HG03039 (cell line): ENCODE results near the gene SOHLH2.

Experiments used
- ATAC-seq: cut with Tn5 transposase; IDR thresholded peaks from one replicate; pipeline ENCODE4 v1.9.1; 2021; ENCODE audit warnings: mild to moderate bottlenecking, moderate library complexity; ENCODE audit not compliant: unreplicated experiment

SOHLH2 gene

DNA sequence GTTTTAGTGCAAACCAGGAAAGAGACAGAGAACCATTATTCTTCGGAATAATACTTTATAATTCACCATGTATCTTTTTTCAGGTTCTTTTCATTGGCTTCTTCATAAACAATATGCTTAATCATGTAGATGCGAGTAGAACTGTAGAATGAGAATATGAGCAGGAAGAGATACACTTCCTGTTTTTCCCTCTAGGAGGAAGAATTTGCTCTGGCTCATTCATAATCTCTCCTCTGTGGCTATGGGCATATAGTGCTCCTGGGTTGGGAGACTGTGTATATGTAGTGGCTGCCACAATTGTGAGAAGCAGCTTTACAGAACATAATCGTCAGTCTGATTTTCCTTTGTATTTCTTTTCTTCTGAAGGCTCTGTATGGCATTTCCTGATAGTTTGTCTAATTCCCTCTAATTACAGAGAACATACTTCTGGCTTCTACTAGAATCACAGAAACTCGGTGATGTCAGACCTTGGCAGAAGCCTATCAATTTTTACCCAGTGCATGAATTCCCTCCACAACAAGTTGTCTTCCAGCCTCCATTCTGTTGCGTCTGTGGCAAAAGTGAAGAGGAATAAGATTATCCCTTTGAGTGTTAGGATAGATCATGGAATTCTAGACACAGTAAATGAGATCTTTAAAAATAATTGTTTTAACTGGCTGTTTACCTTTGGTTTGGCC, 80.3 kb downstream of the SOHLH2 start:
- ATAC-seq, result no peak

DNA sequence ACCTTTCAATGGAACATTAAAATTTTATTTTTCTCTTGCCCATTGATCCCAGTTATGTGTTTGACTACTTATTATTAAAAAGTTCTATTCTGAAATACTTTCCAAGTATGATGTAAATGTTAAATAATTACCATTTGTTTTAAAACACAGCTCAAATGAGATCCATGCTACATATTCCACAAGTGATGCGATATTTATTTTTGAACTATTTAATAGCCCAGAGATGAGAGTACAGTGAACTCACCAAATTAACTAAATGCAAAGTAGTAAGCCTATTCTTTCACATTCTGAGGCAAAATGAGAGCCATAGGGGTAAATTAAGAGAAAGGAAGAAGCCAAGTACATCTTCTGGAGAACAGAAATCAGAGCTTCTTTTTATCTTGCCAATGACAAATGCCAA, 82.0 kb downstream of the SOHLH2 start:
- ATAC-seq, result no peak

DNA sequence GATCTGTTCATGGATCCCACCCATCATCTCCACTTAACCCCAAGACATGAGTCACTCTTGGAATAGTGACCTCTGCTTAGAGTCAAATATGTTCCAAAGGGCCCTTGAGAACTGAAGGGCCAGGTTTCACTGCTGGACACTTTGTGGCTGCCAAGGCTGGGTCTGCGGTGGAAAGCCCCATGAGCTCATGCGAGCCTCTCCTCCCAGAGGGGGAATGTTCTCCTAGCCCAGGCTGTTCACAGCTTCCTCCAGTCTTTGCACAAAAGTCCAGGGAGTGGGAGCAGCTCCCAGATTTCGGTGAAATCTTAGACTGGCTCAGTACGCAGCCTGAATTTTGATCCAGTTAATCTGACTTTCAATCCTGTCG, 82.4 kb downstream of the SOHLH2 start:
- ATAC-seq, result no peak

DNA sequence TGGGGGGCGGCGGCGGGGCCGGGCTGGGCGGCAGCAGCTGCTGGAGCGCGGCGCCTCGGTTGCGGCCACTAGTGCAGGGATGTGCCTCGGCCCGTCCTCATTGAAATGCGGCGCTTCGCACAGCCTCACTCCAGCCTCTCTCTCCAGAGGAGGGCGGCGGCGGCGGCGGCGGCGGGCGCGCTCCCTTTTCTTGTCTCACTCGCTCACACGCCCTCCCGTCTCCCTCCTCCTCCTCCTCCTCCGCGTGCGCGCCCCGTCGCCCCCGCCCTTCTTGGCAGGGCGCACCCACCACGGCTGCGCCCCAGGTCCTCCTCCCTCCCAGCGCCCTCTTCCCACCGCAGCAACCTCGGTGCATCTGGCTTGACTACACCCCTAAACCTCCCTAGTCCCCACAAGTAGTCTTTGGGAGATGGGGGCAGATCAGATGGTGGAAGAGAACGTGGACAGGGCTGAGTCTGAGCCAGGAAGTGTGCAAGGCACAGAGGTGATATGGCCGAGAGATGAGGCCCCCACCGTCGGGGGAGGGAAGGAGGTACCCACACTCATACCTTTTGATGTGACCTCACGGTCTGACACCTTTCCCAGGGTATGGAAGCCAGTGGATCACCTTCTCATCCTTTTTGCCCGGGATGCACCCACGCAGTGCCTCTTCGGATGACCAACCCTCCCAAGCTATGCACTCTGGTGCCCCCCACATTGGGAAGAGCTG, 83.0 kb downstream of the SOHLH2 start, which contains the start of gene DCLK1:
DCLK1 (minus strand) TSS at position 161 of the 709 bp plus-strand sequence.
- no peak for ATAC-seq

DNA sequence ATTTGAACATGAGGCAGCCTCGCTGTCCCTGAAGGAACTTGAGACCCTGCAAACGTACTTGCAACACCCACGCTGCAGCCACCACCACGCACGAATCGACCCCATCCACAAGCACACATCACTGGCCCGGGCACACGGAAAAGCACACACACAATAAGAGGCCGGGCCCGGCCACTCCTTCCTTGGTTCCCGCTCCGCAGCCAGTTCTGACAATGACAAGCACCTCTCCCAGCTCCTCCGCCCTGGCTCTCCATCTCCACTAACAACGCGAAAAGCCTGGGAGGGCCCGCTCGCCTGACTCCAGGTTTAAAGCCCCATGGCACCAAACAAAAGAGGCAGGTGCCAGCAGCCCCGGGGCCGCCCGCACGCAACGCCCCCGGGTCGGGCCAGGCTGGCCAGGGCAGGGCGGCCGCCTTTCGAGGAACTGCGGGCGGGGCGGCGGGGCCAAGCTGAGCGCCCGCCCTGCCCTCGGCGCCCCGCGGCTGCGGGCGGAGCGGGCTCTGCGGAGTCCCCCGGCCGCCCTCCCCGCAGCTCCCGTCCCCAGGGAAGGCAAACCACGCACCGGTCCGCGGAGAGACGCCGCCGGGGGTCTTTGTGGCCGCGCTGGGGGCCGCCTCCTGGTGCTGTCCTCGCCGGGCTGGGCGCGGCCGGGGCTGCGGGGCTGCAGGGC, 83.7 kb downstream of the SOHLH2 start:
- ATAC-seq, result no peak

DNA sequence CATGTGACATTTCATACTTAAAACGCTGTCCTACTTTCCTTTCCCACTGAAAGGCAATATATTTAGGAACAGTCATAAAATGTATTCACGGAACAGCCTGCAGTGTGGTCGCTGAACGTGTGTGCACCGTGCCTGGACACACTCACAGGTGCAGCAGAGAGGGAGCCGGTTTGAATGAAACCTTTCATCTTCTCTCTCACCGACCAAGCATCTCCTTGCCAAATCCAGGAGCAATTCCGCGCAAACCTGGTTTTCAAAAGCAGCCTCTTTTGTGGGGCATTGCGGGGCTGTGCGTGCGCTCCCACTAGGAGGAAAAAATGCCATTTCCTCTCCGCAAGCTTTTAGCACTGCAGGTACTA, 84.2 kb downstream of the SOHLH2 start:
- ATAC-seq, result no peak

DNA sequence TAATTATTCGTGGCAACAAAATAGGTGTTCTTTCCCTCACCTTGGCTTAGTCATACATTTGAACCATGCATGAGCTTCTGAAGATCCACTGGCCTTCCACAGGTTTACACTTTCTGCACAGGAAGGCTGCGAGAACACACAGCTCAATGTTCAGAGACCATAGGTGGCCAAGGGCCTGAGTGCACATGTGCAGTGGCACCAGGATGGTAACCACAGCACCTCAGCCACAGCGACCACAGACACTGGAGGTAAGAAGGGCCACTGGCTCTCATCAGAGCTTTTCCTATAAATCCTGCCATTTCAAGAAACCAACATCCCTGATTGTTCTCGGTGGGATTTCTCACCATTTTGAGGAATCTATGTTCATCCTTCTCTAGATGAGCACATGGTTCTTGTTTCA, 84.8 kb downstream of the SOHLH2 start:
- ATAC-seq, result no peak

DNA sequence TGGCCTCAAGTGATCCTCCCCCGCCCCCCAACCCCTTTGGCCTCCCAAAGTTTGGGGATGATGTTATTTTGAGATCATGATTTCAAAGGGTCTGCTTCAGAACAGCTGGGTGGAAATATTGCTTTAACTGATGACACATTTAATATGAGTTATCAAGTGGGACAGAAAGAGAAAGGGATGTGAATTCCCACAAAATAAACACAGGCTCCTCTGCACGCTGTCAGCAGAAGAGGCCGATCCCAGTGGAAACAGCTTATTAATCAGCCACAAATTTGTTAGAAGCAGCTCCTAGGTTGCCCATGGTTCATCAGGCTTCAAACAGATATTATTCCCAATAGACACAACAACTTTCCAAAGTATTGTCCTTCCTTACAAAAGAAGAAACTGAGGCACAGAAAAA, 87.9 kb downstream of the SOHLH2 start:
- no peak for ATAC-seq

DNA sequence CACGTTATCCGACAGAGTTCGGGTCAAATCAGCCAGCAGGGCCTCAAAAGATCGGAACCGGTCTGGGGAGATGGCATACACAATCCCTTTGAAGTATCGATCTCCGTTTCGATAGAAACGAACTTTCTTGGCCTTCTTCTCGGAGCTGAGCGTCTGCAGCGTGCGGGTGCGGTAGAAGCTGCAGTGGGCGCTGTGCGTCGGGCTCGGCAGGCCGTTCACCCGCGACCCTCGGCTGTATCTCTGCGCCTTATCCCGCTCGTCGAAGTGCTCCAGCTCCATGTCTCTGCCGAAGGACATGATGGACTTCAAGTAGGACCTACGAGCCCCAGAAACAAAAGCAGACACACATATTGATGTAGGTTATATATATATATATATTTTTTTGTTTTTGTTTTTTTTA, 88.5 kb downstream of the SOHLH2 start:
- ATAC-seq, result no peak

DNA sequence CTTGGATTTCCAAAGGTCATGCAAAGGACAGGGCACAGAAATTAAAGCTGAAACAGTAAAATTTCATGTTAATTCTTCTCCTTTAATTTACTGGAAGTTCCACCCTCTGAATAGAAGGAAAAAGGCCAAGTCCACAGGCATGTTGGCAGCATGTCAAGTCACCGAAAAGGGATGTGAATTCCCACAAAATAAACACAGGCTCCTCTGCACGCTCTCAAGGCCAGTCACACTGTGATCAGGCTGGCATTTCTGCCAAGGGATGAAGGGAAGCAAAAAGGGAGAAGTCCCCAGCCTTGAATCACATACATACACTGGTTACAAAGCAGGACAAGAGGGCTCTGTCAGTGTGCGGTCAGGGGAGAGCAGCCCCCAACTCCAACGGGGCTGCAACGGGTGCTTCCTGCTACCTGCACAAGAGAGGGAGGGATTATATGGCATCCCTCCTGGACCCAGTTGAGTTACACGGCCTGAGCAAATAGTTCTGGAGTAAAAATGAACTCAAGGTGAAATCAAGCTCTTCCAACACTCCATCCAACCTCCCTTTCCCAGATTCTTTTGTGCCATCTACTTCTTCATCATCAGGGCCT, 90.0 kb downstream of the SOHLH2 start:
- no peak for ATAC-seq
